ENCODE measurements around the gene RGS17. TPM values are rescaled to one million over a fixed set of nuclear protein-coding genes. Genes with fewer than 3 reads are reported as not detected.

The RGS17 gene
- total and polyA plus RNA-seq, 2 of the 13 experiments (the other 11 are each of a cell fraction or from before 2014, with no cell fraction given), result 0.04 TPM; not detected in 1

- TF ChIP-seq, protein P1, sequence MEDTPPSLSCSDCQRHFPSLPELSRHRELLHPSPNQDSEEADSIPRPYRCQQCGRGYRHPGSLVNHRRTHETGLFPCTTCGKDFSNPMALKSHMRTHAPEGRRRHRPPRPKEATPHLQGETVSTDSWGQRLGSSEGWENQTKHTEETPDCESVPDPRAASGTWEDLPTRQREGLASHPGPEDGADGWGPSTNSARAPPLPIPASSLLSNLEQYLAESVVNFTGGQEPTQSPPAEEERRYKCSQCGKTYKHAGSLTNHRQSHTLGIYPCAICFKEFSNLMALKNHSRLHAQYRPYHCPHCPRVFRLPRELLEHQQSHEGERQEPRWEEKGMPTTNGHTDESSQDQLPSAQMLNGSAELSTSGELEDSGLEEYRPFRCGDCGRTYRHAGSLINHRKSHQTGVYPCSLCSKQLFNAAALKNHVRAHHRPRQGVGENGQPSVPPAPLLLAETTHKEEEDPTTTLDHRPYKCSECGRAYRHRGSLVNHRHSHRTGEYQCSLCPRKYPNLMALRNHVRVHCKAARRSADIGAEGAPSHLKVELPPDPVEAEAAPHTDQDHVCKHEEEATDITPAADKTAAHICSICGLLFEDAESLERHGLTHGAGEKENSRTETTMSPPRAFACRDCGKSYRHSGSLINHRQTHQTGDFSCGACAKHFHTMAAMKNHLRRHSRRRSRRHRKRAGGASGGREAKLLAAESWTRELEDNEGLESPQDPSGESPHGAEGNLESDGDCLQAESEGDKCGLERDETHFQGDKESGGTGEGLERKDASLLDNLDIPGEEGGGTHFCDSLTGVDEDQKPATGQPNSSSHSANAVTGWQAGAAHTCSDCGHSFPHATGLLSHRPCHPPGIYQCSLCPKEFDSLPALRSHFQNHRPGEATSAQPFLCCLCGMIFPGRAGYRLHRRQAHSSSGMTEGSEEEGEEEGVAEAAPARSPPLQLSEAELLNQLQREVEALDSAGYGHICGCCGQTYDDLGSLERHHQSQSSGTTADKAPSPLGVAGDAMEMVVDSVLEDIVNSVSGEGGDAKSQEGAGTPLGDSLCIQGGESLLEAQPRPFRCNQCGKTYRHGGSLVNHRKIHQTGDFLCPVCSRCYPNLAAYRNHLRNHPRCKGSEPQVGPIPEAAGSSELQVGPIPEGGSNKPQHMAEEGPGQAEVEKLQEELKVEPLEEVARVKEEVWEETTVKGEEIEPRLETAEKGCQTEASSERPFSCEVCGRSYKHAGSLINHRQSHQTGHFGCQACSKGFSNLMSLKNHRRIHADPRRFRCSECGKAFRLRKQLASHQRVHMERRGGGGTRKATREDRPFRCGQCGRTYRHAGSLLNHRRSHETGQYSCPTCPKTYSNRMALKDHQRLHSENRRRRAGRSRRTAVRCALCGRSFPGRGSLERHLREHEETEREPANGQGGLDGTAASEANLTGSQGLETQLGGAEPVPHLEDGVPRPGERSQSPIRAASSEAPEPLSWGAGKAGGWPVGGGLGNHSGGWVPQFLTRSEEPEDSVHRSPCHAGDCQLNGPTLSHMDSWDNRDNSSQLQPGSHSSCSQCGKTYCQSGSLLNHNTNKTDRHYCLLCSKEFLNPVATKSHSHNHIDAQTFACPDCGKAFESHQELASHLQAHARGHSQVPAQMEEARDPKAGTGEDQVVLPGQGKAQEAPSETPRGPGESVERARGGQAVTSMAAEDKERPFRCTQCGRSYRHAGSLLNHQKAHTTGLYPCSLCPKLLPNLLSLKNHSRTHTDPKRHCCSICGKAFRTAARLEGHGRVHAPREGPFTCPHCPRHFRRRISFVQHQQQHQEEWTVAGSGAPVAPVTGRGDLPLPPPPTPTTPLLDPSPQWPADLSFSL (CRISPR knock-in tag; IDR thresholded peaks at IDR 0.05), result no peak
- TF ChIP-seq MBD4 (IDR thresholded peaks at IDR 0.05; ENCODE audit: borderline replicate concordance, low read length), result no peak
- TF ChIP-seq TCF7 (IDR thresholded peaks at IDR 0.05; ENCODE audit: low read depth), result no peak
- TF ChIP-seq MZF1 (CRISPR knock-in tag; IDR thresholded peaks at IDR 0.05; ENCODE audit: borderline replicate concordance), result no peak
- TF ChIP-seq ZNF7 (CRISPR knock-in tag; IDR thresholded peaks at IDR 0.05), result no peak
- TF ChIP-seq ZNF777 (CRISPR knock-in tag; IDR thresholded peaks at IDR 0.05), result no peak
- peak; percentile 59 for TF ChIP-seq HNRNPK (IDR thresholded peaks at IDR 0.05; ENCODE audit: low read depth, low read length, poor library complexity, severe bottlenecking)
- TF ChIP-seq CBX5 (CRISPR knock-in tag; IDR thresholded peaks at IDR 0.05; ENCODE audit: borderline replicate concordance), result 0 out of 2 replicates have a peak, but pooled peaks have one; percentile 0
- TF ChIP-seq TBX2 (CRISPR knock-in tag; IDR thresholded peaks at IDR 0.05; ENCODE audit: borderline replicate concordance), result no peak
- TF ChIP-seq MED8 (CRISPR knock-in tag; IDR thresholded peaks at IDR 0.05; ENCODE audit: insufficient replicate concordance), result peak; percentile 57
- TF ChIP-seq, protein P2, sequence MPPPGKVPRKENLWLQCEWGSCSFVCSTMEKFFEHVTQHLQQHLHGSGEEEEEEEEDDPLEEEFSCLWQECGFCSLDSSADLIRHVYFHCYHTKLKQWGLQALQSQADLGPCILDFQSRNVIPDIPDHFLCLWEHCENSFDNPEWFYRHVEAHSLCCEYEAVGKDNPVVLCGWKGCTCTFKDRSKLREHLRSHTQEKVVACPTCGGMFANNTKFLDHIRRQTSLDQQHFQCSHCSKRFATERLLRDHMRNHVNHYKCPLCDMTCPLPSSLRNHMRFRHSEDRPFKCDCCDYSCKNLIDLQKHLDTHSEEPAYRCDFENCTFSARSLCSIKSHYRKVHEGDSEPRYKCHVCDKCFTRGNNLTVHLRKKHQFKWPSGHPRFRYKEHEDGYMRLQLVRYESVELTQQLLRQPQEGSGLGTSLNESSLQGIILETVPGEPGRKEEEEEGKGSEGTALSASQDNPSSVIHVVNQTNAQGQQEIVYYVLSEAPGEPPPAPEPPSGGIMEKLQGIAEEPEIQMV (CRISPR knock-in tag; IDR thresholded peaks at IDR 0.05; ENCODE audit: low read depth), result no peak
- TF ChIP-seq CBX1 (IDR thresholded peaks at IDR 0.05; ENCODE audit: low read depth), result no peak
- no peak for TF ChIP-seq SOX5 (CRISPR knock-in tag; IDR thresholded peaks at IDR 0.05; ENCODE audit: borderline replicate concordance)
- no peak for TF ChIP-seq TRIM22 (IDR thresholded peaks at IDR 0.05)
- TF ChIP-seq EHMT2 (IDR thresholded peaks at IDR 0.05; ENCODE audit: borderline replicate concordance, low read depth, low read length), result no peak
- TF ChIP-seq GTF3A (CRISPR knock-in tag; conservative IDR thresholded peaks at IDR 0.05), result no peak
- no peak for TF ChIP-seq UBTF (CRISPR knock-in tag; IDR thresholded peaks at IDR 0.05)
- no peak for TF ChIP-seq ZNF24 (IDR thresholded peaks at IDR 0.05)
Observed at GRCh38 chr6:152981989-152982903, 148.8 kb downstream of the RGS17 start (continued).
